ENCODE measurements around the gene KIF1B.
A peak's percentile ranks its signal among the peaks of the same experiment; 100 is the strongest.
"Not testable (repeated sequence)": the region's sequence is repeated elsewhere in the genome, so short reads cannot be mapped to it uniquely, and the experiment has no call there.

KIF1B gene

GRCh38 chr1:10192263-10192662 lies 18.1 kb upstream of the KIF1B start:
- no peak for DNase-seq (ENCODE audit: low read depth)

DNA sequence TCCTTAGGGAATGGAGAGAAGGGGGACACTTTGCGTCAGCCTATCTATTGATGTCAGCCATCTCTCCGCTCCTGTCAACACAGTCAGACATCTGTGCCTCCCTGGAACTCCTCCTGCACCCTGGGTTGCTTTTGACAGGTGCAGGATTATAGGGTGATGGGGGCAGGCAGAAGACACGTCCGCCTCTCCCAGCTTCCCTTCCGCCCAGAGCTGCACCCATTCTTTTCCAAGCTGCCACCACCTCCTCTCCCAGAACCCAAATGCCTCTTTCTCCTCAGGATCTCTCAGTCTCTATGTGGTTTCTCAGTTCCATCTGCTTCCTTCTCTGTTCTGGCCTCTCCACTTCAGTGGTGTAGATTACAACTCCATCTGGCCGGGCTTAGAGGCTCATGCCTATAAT lies 17.1 kb upstream of the KIF1B start:
- DNase-seq (ENCODE audit: low read depth), result no peak

GRCh38 chr1:10195570-10195969 lies 14.8 kb upstream of the KIF1B start:
- no peak for DNase-seq (ENCODE audit: low read depth)

- DNase-seq (ENCODE audit: low read depth), result no peak
Observed at GRCh38 chr1:10196976-10197375, 13.4 kb upstream of the KIF1B start.

DNA sequence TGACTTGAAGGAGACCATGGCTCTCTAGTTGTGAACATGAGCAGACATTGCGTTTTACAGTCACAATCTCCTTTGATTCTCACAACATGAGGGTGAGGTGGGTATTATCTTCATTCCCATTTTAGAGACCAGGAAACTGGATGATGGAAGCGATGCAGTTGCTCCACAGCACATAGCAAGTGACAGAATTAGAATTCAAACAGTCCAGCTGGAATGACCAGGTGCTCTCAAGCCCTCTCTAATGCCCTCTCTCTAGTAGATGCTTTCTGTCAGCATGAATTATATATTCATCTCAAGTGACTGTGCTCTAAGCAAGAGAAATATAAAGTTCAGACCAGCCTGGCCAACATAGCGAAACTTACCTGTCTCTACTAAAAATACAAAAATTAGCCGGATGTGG lies 9.8 kb upstream of the KIF1B start:
- no peak for DNase-seq (ENCODE audit: low read depth)

DNA sequence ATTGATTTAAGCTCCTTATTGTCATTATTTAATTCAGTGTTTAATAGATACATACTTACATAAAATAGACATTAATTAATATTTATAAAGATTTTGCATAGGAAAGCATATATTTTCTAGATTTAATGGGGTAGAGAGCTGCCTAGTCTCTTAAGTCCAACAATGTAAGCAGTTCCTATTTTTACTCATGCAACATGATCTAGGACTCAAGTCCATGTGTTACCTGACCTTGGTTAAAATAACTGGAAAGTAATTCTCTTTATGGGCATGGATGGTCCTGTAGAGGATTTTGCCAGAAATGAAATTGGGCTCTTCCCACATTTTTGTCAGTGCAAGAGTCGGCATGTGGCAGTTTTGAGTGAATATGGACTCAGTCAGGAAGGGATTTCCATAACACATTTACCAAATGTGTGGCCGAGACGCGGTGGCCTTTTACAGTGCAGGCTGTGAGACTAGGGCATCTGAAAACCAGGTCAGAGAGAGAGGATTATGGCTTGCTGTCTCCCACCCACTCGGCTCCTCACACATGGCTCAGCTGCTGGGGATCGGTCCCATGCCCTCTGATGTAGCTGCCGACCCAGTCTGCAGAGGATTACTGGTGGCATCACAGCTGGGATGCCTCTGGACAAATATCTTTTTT lies 6.2 kb upstream of the KIF1B start:
- DNase-seq (ENCODE audit: low read depth), result no peak

DNA sequence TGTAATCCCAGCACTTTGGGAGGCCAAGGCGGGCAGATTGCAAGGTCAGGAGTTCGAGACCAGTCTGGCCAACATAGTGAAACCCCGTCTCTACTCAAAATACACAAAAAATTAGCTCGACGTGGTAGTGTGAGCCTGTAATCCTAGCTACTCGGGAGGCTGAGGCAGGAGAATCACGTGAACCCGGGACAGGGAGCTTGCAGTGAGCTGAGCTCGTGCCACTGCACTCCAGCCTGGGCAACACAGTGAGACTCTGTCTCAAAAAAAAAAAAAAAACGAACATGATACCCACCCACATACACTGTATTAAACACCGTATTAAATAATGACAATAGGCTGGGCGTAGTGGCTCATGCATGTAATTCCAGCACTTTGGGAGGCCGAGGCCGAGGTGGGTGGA lies 5.2 kb upstream of the KIF1B start:
- DNase-seq (ENCODE audit: low read depth), result not testable (repeated sequence)

GRCh38 chr1:10207810-10208209 lies 2.6 kb upstream of the KIF1B start:
- no peak for DNase-seq (ENCODE audit: low read depth)

DNA sequence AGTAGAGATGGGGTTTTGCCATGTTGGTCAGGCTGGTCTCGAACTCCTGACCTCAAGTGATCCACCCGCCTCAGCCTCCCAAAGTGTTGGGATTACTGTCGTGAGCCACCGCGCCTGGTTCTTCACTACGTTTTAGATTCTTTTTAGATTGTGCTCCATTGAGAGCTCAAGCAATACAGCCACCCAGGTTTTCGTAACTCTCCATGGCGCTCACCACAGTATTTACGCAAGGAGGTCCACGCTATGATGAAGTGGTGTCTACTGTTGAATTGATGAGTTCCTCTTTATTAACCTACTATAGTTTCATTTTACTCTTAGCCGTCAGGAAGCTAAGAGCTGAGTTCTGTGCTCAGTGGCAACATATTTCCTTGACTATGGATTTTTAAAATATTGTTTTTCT lies 1.8 kb upstream of the KIF1B start:
- no peak for DNase-seq (ENCODE audit: low read depth)

DNA sequence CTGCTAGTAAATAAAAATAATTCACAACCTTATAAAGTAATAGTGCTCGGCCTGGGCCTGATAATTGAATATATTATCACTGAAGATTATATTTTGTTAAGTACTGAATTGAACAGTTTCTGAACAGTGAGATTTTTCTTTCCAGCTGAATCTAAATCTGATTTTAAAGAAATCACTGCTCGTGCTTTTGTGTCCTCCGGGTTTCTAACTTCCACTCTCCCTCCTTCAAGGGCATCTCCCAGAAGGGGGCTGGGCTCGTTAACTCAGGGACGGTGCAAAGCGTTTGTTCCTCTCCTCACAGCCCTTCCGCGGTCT lies 823 bp upstream of the KIF1B start:
- DNase-seq (ENCODE audit: low read depth), result no peak

DNA sequence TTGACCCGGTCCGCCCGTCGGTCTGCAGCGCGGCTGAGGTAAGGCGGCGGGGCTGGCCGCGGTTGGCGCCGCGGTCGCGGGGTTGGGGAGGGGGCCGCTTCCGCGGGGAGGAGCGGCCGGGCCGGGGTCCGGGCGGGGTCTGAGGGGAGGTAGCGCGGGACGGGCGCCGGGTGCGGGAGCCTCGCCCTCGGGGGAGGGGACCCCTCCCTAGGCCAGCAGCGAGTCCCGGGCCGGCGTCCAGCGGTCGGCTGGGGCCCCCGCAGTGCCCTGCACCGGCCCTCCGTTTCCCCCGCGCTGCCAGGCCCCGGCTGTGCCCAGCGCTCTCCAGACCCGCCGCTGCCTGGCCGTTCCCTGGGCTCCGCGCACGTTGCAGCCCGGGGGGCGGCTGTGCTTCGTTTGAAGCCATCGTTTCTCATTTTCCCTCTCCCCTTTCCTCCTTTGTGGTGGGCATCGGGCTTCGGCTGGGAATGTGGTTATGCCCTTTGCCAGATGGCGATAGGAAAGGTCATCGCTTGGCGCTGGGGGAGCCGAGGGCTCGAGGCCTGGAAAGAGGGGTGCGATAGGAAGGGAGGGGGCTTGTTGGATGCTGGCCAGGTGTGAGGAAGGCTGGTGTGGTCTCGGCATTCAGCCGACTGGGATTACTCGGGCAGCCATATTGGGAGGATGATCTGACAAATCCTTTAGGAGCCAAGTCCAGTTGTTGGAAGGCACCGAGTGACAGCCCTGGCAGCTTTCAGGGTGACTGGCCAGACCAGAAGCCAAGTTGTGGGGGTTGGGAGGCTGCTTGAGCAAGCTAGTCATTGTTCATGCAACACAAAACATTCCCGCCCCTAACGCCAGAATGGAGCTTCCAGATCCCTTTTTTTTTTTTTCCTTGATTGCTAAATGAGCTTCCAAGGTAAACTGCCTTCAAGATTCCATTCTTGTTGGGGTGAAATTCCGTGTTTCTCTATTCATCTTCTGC lies 753 bp downstream of the KIF1B start:
- peak; percentile 12 for DNase-seq (ENCODE audit: low read depth)

GRCh38 chr1:10211805-10212410 lies 1.5 kb downstream of the KIF1B start:
- no peak for DNase-seq (ENCODE audit: low read depth)

DNA sequence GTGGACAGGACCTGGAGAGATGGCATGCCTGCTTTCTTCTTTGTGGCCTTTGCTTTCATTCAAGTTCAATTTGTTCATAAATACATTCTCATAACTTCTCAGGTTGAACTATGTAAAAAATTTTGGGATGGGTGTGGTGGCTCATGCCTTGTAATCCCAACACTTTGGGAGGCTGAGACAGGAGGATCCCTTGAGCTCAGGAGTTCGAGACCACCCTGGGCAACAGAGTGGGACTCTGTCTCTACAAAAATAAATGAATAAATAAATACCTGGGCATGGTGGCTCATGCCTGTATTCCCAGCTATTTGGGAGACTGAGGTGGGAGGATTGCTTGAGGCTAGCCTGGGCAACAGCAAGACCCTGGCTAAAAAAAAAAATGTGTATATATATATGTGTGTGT lies 2.1 kb downstream of the KIF1B start:
- DNase-seq (ENCODE audit: low read depth), result no peak

DNA sequence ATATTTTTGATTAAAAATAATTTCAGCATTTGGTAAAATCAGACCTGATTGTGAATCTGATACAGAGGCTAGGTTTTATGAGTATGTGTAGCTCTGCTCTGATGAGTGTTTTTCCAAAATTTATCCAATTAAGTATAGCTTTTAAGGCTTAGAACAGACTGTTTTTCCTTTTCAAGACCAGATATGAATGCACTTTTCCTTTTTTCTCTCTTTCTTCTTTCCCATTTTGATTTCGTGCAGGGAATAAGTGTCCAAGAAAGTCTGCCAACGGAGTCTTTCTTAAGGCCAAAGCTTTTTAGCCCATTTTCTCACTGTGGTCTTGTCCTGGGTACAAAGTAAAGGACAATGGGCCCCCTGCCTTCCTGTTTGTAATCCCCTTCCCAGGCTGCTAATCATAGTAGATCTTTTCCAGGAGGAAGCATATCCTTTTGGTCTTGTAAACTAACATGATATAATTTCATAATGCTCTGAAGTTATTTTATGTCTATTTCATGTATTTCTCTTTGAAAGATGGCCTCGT lies 2.9 kb downstream of the KIF1B start:
- DNase-seq (ENCODE audit: low read depth), result no peak

DNA sequence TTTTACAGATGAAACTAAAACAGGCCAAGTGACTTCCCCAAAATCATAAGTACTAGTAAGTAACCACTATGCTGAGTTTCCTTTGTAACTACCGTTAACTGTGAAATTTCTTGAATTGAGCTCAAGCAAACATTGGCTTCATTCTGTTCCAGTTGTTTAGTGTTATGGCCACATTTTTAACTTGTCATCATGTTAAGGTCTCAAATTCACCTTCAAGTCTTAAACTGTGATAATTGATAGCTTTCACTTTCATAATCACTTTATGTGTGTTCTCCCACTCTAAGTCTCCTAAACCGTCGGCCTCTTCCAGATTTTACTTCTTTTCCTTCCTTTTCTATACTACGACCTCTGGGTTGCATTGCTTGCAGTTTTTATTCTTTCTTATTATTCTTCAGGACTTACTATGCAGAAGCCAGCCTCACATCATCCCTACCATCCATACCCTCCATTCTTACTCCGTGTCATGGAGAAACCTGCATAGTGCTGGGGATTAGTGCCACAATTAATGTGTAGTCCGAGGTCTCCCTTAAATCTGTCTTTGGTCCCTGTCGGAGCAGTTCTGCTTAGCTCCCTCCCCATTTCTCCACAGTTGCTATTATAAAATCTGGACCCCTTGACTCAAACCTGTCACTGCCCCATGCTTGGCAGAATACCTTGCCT lies 5.8 kb downstream of the KIF1B start:
- DNase-seq (ENCODE audit: low read depth), result no peak

- DNase-seq (ENCODE audit: low read depth), result no peak
Observed at GRCh38 chr1:10217748-10218441, 7.5 kb downstream of the KIF1B start.

DNA sequence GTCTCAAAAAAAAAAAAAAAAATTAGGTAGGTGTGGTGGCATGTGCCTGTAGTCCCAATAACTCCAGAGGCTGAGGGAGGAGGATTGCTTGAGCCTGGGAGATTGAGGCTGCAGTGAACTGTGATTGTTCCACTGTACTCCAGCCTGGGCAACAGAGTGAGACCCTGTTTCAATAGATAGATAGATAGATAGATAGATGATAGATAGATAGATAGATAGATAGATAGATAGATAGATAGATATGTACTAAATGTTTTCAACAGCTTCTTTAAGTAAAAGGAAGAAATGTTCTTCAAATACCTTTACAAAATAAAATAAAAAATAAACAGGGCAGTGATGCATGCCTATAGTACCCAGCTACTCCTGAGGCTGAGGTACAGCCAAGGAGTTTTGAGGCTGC lies 9.8 kb downstream of the KIF1B start:
- DNase-seq (ENCODE audit: low read depth), result no peak

DNA sequence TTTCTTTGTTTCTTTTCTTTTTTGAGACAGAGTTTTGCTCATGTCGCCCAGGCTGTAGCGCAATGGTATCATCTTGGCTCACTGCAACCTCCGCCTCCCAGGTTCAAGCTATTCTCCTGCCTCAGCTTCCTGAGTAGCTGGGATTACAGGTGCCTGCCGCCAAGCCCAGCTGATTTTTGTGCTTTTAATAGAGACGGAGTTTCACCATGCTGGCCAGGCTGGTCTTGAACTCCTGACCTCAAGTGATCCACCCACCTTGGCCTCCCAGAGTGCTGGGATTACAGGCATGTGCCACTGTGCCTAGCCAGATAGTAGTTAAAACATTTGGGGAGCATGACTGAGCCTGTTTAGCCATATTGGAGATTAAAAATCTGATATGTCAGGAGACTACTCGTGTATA lies 10.3 kb downstream of the KIF1B start:
- DNase-seq (ENCODE audit: low read depth), result not testable (repeated sequence)

GRCh38 chr1:10225573-10225972 lies 15.2 kb downstream of the KIF1B start:
- no peak for DNase-seq (ENCODE audit: low read depth)

- no peak for DNase-seq (ENCODE audit: low read depth)
Observed at GRCh38 chr1:10228528-10228927, 18.2 kb downstream of the KIF1B start.

DNA sequence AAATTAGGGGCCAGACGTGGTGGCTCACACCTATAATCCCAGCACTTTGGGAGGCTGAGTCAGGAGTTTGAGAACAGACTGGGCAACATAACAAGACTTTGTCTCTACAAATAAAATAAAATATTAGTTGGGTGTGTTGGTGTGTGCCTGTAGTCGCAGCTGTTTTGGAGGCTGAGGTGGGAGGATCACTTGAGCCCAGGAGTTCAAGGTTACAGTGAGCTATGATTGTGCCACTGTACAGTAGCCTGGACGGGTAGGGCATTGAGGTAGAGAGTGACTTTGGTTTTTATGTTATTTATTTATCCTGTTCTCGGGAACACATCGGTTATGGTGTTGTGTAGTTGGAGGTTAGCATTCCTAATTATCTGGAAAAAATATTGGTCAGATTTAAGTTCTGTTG lies 19.5 kb downstream of the KIF1B start:
- DNase-seq (ENCODE audit: low read depth), result no peak

DNA sequence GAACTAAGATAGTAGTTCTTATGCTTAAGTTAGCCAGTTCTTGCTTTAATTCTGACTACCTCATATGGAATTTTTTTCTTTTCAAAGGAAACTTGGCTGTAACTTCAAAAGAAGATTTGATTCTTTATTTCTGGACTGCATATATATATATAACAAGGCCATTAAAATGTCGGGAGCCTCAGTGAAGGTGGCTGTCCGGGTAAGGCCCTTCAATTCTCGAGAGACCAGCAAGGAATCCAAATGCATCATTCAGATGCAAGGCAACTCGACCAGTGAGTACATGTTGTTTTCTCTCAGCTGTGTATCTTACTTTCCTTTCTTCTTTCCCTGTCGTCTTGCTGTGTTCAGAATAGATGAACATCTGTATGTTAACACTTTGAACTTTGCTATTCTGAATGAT lies 21.8 kb downstream of the KIF1B start:
- DNase-seq (ENCODE audit: low read depth), result no peak
